ENCODE data around the gene EIF2D. TPM values are rescaled to one million over a fixed set of nuclear protein-coding genes. Genes with fewer than 3 reads are reported as not detected.
A peak's percentile ranks its signal among the peaks of the same experiment; 100 is the strongest.

The EIF2D gene
- total and polyA plus RNA-seq, 4 donors = 14.7 to 30.0 (median 22.1) TPM

DNA sequence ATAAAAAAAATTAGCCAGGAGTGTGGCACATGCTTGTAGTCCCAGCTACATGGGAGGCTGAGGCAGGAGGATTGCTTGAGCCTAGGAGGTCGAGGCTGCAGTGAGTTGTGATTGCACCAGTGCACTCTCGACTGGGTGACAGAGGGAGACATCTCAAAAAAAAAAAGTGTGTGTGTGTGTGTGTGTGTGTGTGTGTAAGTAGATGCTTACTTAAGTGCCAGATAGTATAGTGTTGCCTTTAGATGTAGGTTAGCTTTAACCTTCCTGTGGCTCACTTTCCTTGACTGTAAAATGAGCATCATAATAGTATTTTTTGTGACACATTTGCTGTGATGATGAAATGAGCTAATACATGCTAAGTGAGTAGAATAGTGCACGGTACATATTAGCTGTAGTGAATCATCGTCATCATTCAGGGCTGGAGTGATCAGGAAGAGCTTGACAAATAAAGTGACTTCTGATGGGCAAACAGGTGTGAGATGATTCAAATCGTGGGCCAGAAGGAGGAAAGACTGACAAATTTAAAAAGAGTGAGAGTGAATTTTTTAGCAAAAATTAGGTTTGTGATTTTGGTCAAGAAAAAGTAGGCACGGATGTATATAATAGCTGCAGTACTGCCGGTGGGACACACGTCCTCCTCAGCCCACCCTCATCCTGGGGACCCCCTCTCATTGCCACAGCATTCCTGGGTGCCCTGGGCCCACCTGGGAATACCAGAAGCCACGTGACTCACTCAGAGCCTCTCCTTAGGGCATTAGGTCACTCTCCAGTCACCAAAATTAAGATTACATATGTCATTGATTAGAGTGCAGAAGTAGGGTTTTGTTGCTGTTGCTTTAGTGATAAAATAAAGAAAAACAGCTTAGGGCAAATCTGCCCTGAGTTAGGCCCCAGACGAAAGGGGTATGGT is 33.9 kb downstream of the EIF2D start (continued):
- TF ChIP-seq REST (IDR thresholded peaks at IDR 0.05) = no peak
- no peak for TF ChIP-seq JUND (IDR thresholded peaks at IDR 0.05)
- no peak for TF ChIP-seq GABPA (IDR thresholded peaks at IDR 0.05 in 1 of 2, conservative IDR thresholded peaks at IDR 0.05 in 1 of 2)
- TF ChIP-seq, protein P1, sequence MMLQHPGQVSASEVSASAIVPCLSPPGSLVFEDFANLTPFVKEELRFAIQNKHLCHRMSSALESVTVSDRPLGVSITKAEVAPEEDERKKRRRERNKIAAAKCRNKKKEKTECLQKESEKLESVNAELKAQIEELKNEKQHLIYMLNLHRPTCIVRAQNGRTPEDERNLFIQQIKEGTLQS (IDR thresholded peaks at IDR 0.05) = no peak

GRCh38 chr1:206577626-206578025 is 34.6 kb downstream of the EIF2D start:
- H3K9me3 ChIP-seq (ENCODE audit: control insufficient read depth in 4 of 4, low read length in 3 of 4) = no peaks in the 10 kb centered on the region
- peaks cover 1 to 31% (median 8%) of the 10 kb centered on the region in 4 donors for H3K4me1 ChIP-seq (ENCODE audit: control insufficient read depth in 4 of 4, insufficient read depth in 4 of 4, low read length in 3 of 4)
- no peak for DNase-seq (ENCODE audit: low spot score)
- 96% methylated on average over 4 of the region's 4 CpGs for WGBS
- H3K27ac ChIP-seq (ENCODE audit: low read depth in 1 of 2, low read length in 2 of 2) = peak overlapping the region; percentile 10 to 82
- H3K27me3 ChIP-seq (ENCODE audit: control insufficient read depth in 4 of 4, insufficient read depth in 4 of 4, low read length in 3 of 4) = no peaks in the 10 kb centered on the region
- H3K9ac ChIP-seq (ENCODE audit: low read depth in 1 of 2, low read length in 2 of 2) = no peak overlapping the region
- H3K4me3 ChIP-seq (ENCODE audit: low read depth in 1 of 3, low read length in 3 of 3) = no peak overlapping the region
- TF ChIP-seq EGR1 (IDR thresholded peaks at IDR 0.05; ENCODE audit: low read depth in 2 of 2) (no peak), RXRA (IDR thresholded peaks at IDR 0.05) (no peak), SP1 (IDR thresholded peaks at IDR 0.05) (no peak), FOXA2 (IDR thresholded peaks at IDR 0.05) (no peak), FOXA1 (IDR thresholded peaks at IDR 0.05) (no peak), CTCF (IDR thresholded peaks at IDR 0.05; ENCODE audit: low read depth, low read length, missing input control) (no peak), YY1 (IDR thresholded peaks at IDR 0.05) (no peak), GABPA (IDR thresholded peaks at IDR 0.05 in 1 of 2, conservative IDR thresholded peaks at IDR 0.05 in 1 of 2) (no peak), JUND (IDR thresholded peaks at IDR 0.05) (no peak), TAF1 (conservative IDR thresholded peaks at IDR 0.05) (no peak), NR2F2 (IDR thresholded peaks at IDR 0.05) (no peak), HNF4G (IDR thresholded peaks at IDR 0.05) (no peak), RAD21 (IDR thresholded peaks at IDR 0.05) (no peak), HNF4A (conservative IDR thresholded peaks at IDR 0.05) (no peak), REST (IDR thresholded peaks at IDR 0.05) (no peak)
- TF ChIP-seq, protein P2, sequence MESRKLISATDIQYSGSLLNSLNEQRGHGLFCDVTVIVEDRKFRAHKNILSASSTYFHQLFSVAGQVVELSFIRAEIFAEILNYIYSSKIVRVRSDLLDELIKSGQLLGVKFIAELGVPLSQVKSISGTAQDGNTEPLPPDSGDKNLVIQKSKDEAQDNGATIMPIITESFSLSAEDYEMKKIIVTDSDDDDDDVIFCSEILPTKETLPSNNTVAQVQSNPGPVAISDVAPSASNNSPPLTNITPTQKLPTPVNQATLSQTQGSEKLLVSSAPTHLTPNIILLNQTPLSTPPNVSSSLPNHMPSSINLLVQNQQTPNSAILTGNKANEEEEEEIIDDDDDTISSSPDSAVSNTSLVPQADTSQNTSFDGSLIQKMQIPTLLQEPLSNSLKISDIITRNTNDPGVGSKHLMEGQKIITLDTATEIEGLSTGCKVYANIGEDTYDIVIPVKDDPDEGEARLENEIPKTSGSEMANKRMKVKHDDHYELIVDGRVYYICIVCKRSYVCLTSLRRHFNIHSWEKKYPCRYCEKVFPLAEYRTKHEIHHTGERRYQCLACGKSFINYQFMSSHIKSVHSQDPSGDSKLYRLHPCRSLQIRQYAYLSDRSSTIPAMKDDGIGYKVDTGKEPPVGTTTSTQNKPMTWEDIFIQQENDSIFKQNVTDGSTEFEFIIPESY (IDR thresholded peaks at IDR 0.05) = no peak
- TF ChIP-seq, protein P3, sequence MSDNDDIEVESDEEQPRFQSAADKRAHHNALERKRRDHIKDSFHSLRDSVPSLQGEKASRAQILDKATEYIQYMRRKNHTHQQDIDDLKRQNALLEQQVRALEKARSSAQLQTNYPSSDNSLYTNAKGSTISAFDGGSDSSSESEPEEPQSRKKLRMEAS (IDR thresholded peaks at IDR 0.05) = no peak
- TF ChIP-seq, protein P1 (IDR thresholded peaks at IDR 0.05) = no peak
- no peaks in the 10 kb centered on the region for H3K36me3 ChIP-seq (ENCODE audit: control insufficient read depth in 4 of 4, insufficient read depth in 3 of 4, low read depth in 1 of 4, low read length in 3 of 4)
